Common myeloid progenitor, CD34-positive (primary cell): ENCODE measurements around the gene MUC12.
"Not testable (repeated sequence)": the region's sequence is repeated elsewhere in the genome, so short reads cannot be mapped to it uniquely, and the experiment has no call there.

Experiments used
- CTCF ChIA-PET: fragments of 350-600 bp; sonication (Branson Sonifier 250); formaldehyde crosslinking; loops from one replicate; lab custom pipeline; 2021; ENCODE audit warnings: antibody characterized with exemption; lab: Charles Lee
- POLR2A ChIA-PET: fragments of 350-600 bp; sonication (Branson Sonifier 250); formaldehyde crosslinking; loops from one replicate; lab custom pipeline; 2021; ENCODE audit warnings: antibody characterized with exemption; lab: Charles Lee
- DNase-seq, 3 donors: peaks; one replicate each; pipeline versions ENCODE4 v3.0.0 to v3.0.0-alpha.2; 2013
- H3K27ac ChIP-seq, 2 experiments: 1 replicate in 1 of 2; 2 replicates in 1 of 2; pipeline ENCODE4 v1.7.0; 2013; ENCODE audit warnings: inconsistent platforms in 2 of 2, low read length in 2 of 2, mild to moderate bottlenecking in 2 of 2, low read depth in 1 of 2, moderate library complexity in 1 of 2; ENCODE audit not compliant: severe bottlenecking in 2 of 2, insufficient read depth in 1 of 2, poor library complexity in 1 of 2
- H3K27me3 ChIP-seq, 5 experiments: replicated peaks in 2 of 5; 1 replicate in 3 of 5; 2 replicates in 2 of 5; pipeline versions ENCODE4 v1.6.1 to v1.7.0; 2013; ENCODE audit warnings: low read length in 4 of 5, mild to moderate bottlenecking in 2 of 5, moderate library complexity in 2 of 5, inconsistent platforms in 1 of 5; ENCODE audit not compliant: insufficient read depth in 5 of 5, control insufficient read depth in 4 of 5
- H3K36me3 ChIP-seq, 4 experiments: 1 replicate in 2 of 4; 2 replicates in 2 of 4; pipeline versions ENCODE4 v1.6.1 to v1.7.0; 2013; ENCODE audit warnings: low read length in 3 of 4, control low read depth in 1 of 4, mild to moderate bottlenecking in 1 of 4; ENCODE audit not compliant: control insufficient read depth in 4 of 4, insufficient read depth in 4 of 4
- H3K4me1 ChIP-seq, 4 experiments: 1 replicate in 3 of 4; 2 replicates in 1 of 4; pipeline versions ENCODE4 v1.6.1 to v1.7.1; 2013; ENCODE audit warnings: low read length in 3 of 4, mild to moderate bottlenecking in 3 of 4, control low read depth in 1 of 4, inconsistent platforms in 1 of 4, moderate library complexity in 1 of 4; ENCODE audit not compliant: control insufficient read depth in 4 of 4, insufficient read depth in 4 of 4; ENCODE audit errors: control extremely low read depth in 1 of 4
- H3K4me3 ChIP-seq, 7 experiments: 1 replicate in 4 of 7; 2 replicates in 3 of 7; pipeline versions ENCODE4 v1.5.1 to v1.7.0; 2013; ENCODE audit warnings: mild to moderate bottlenecking in 7 of 7, low read length in 6 of 7, moderate library complexity in 6 of 7, inconsistent platforms in 2 of 7, low read depth in 2 of 7, control low read depth in 1 of 7; ENCODE audit not compliant: insufficient read depth in 4 of 7, control insufficient read depth in 1 of 7; ENCODE audit errors: extremely low read depth in 1 of 7
- H3K9me3 ChIP-seq, 5 experiments: 1 replicate in 4 of 5; 2 replicates in 1 of 5; pipeline versions ENCODE4 v1.6.1 to v1.7.1; 2013; ENCODE audit warnings: low read length in 4 of 5, mild to moderate bottlenecking in 2 of 5, inconsistent platforms in 1 of 5, low read depth in 1 of 5, moderate library complexity in 1 of 5; ENCODE audit not compliant: control insufficient read depth in 4 of 5, insufficient read depth in 2 of 5; ENCODE audit errors: control extremely low read depth in 1 of 5
- WGBS: methylation state at CpG from one replicate; pipeline ENCODE4 v1.1.5; 2013; ENCODE audit not compliant: insufficient coverage; 5-methylcytosine and 5-hydroxymethylcytosine counted together

Gene MUC12

GRCh38 chr7:101018271-101019167, 49.2 kb downstream of the MUC12 start:
- WGBS, result 44% methylated on average over 9 of the region's 14 CpGs
- Histone ChIP-seq H3K9me3 (peaks cover 0 to 3% (median 0%) of the 10 kb centered on the region in 5 experiments), H3K36me3 (no peaks in the 10 kb centered on the region), H3K27me3 (peaks cover 0 to 47% (median 9%) of the 10 kb centered on the region in 5 experiments), H3K27ac (no peak overlapping the region), H3K4me3 (no peak overlapping the region), H3K4me1 (peaks cover 0 to 12% (median 11%) of the 10 kb centered on the region in 4 experiments)
- peak in 2 of 3 donors; percentile 9 to 15 for DNase-seq
- CTCF ChIA-PET, result interaction anchor here (0.8 to 0.9 kb wide), 2 partner anchors 10 to 51 kb away, joined by 3 read pairs; no protein-coding TSS in a partner anchor
- POLR2A ChIA-PET, result no interaction called here

- Histone ChIP-seq H3K4me3 (no peak overlapping the region), H3K4me1 (peaks cover 0 to 12% (median 11%) of the 10 kb centered on the region in 4 experiments), H3K9me3 (no peaks in the 10 kb centered on the region), H3K27ac (no peak overlapping the region), H3K27me3 (peaks cover 0 to 47% (median 7%) of the 10 kb centered on the region in 5 experiments), H3K36me3 (no peaks in the 10 kb centered on the region)
- 98% methylated on average over 7 of the region's 8 CpGs for WGBS
- POLR2A ChIA-PET, result no interaction called here
- CTCF ChIA-PET, result interaction anchor here (1.1 kb wide), 1 partner anchor 10 kb away, joined by 4 read pairs; no protein-coding TSS in a partner anchor
- no peak for DNase-seq
These were observed 51.1 kb downstream of the MUC12 start for GRCh38 chr7:101020444-101020843.

GRCh38 chr7:101021703-101022102, 52.3 kb downstream of the MUC12 start:
- H3K4me3 ChIP-seq, result no peak overlapping the region
- no peak overlapping the region for H3K27ac ChIP-seq
- peaks cover 0 to 9% (median 9%) of the 10 kb centered on the region in 4 experiments for H3K4me1 ChIP-seq
- peaks cover 0 to 34% (median 7%) of the 10 kb centered on the region in 5 experiments for H3K27me3 ChIP-seq
- ChIA-PET POLR2A (interaction anchor here (0.6 kb wide), 1 partner anchor 105 kb away, joined by 5 read pairs; no protein-coding TSS in a partner anchor), CTCF (no interaction called here)
- no peaks in the 10 kb centered on the region for H3K9me3 ChIP-seq
- WGBS, result 95% methylated on average over 2 of the region's 3 CpGs
- no peak for DNase-seq
- H3K36me3 ChIP-seq, result no peaks in the 10 kb centered on the region

GRCh38 chr7:101023839-101024238, 54.5 kb downstream of the MUC12 start:
- H3K27me3 ChIP-seq, result peaks cover 0 to 23% (median 2%) of the 10 kb centered on the region in 5 experiments
- H3K9me3 ChIP-seq, result no peaks in the 10 kb centered on the region
- CTCF ChIA-PET, result no interaction called here
- H3K4me3 ChIP-seq, result no peak overlapping the region
- H3K27ac ChIP-seq, result no peak overlapping the region
- no peaks in the 10 kb centered on the region for H3K36me3 ChIP-seq
- no peak for DNase-seq
- POLR2A ChIA-PET, result no interaction called here
- H3K4me1 ChIP-seq, result no peaks in the 10 kb centered on the region
- 100% methylated on average over 1 of the region's 2 CpGs for WGBS

DNA sequence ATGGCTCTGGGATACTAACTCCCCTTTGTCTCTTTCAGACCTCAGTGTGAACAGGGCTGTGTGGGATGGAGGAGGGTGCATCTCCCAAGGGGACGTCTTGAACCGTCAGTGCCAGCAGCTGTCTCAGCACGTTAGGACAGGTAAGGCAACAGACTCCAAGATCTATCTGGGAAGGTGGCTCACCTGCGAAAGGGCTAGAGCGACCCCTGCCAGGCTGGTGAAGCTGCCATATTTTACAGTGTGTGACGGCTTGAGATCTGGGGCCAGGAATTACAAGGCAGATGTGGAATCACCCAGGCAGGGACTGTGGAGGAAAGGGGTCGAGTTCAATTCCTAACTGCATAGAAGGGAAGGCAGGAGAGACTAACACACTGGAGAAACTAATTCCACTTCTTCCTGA, 61.7 kb downstream of the MUC12 start:
- H3K36me3 ChIP-seq, result no peaks in the 10 kb centered on the region
- peaks cover 0 to 16% (median 4%) of the 10 kb centered on the region in 5 experiments for H3K27me3 ChIP-seq
- no peak overlapping the region for H3K4me3 ChIP-seq
- POLR2A ChIA-PET, result no interaction called here
- H3K27ac ChIP-seq, result no peak overlapping the region
- 27% methylated on average over 5 of the region's 7 CpGs for WGBS
- H3K9me3 ChIP-seq, result peaks cover 0 to 5% (median 0%) of the 10 kb centered on the region in 5 experiments
- H3K4me1 ChIP-seq, result no peaks in the 10 kb centered on the region
- no peak for DNase-seq
- CTCF ChIA-PET, result interaction anchor here (1.2 kb wide), 1 partner anchor 11 kb away, joined by 4 read pairs; the partner anchor contains the start of gene MUC17

- DNase-seq, result no peak
- CTCF ChIA-PET, result no interaction called here
- peaks cover 0 to 45% (median 5%) of the 10 kb centered on the region in 5 experiments for H3K27me3 ChIP-seq
- WGBS, result 80% methylated on average over 3 of the region's 4 CpGs
- POLR2A ChIA-PET, result no interaction called here
- no peaks in the 10 kb centered on the region for H3K36me3 ChIP-seq
- no peak overlapping the region for H3K4me3 ChIP-seq
- no peaks in the 10 kb centered on the region for H3K4me1 ChIP-seq
- peaks cover 0 to 8% (median 0%) of the 10 kb centered on the region in 5 experiments for H3K9me3 ChIP-seq
- H3K27ac ChIP-seq, result no peak overlapping the region
These were observed 66.6 kb downstream of the MUC12 start for GRCh38 chr7:101035941-101036340.

GRCh38 chr7:101041283-101041682, 71.9 kb downstream of the MUC12 start:
- H3K27ac ChIP-seq, H3K36me3 ChIP-seq, CTCF ChIA-PET, H3K4me3 ChIP-seq, DNase-seq, H3K4me1 ChIP-seq, POLR2A ChIA-PET: not testable (repeated sequence)
- H3K9me3 ChIP-seq, result peaks cover 0 to 23% (median 0%) of the 10 kb centered on the region in 5 experiments
- peaks cover 0 to 53% (median 8%) of the 10 kb centered on the region in 5 experiments for H3K27me3 ChIP-seq
- WGBS, result 80% methylated on average over 6 of the region's 6 CpGs
